HuH-7.5 (cell line): ENCODE results near the gene PGGT1B.
"Not testable (repeated sequence)": the region's sequence is repeated elsewhere in the genome, so short reads cannot be mapped to it uniquely, and the experiment has no call there.

Experiments used
- DNase-seq: peaks from one replicate; pipeline ENCODE4 v3.0.0; 2011; ENCODE audit warnings: low spot score

The PGGT1B gene

DNA sequence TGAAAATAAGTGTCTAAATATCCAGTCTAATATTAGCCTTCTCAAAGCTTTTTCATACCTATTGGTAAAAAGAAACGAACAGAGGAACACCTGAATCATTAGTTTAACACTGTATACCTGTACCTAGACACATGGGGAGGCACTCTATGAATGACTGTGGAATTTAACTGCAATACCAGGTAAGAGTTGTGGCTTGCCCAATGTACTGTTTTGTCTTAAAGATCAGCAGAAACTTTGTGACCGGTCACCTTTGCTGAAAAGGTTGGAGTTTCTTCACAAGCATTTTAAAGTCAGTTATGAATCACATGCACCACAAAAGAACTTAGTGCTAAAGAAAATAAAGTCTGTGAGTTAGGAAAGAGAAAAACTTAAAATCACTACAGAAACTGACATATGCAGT lies 2.4 kb downstream of the PGGT1B start:
- DNase-seq: no peak

DNA sequence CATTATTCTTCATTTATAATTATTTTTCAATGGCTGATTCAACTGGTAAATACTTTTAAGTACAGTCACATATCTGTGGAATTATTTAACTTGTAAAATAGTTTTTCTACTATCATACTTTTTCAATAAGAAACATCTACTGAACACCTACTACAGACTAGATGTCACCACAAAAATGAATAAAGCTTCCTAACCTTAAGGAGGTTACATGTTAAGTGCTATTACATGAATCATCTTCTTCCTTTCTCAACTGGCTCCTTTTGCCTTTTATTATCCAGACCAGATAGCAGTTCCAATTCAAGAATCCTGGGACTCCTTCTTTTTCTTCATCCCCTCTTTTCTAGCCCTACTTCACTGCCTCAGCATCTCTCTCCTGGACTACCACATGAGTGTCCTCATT lies 4.7 kb downstream of the PGGT1B start:
- DNase-seq: no peak

DNA sequence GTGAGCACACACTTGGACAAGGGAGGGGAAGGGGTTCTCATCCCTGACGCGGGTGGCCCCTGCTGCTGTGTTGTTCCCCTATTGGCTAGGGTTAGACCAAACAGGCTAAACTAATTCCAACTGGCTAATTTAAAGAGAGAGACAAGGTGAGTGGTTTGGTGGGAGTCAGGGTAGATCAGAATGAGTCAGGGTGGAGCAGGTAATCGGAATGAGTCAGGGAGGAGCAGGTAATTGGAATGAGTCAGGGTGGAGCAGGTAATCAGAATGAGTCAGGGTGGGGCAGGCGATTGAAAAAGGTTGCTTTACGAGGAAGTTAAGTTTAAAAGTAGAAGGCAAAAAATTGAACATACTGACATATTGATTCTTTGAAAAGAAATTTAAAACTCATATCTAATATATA lies 13.3 kb downstream of the PGGT1B start:
- DNase-seq: not testable (repeated sequence)

DNA sequence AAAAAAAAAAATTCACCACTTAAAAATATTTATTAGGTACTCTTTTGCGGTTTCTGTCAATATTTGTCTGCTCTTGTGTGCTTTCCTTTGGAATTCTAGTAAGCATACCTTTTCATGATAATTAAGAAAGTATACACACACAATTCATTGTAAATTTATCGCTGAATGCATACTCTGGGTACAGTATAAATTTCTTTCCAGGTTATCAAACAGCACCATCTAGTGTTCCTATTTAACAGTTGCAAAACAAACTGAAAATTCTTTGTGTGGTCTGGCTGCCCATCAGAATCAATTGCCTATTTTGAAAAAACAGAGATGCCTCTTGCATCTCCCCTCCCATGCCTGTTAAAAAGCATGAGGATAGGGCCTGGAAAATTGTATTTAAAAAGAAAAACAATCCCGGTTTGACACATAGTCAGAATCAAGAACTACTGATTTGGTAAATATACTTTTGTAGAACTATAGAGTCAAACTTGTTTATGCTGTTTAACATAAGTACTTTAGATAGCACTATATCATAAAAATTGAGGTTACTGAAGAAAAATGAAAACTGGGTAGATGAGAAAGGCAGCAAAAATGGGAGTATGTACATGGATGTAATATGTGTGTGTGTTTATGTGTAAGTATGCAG lies 16.2 kb downstream of the PGGT1B start:
- DNase-seq: no peak

DNA sequence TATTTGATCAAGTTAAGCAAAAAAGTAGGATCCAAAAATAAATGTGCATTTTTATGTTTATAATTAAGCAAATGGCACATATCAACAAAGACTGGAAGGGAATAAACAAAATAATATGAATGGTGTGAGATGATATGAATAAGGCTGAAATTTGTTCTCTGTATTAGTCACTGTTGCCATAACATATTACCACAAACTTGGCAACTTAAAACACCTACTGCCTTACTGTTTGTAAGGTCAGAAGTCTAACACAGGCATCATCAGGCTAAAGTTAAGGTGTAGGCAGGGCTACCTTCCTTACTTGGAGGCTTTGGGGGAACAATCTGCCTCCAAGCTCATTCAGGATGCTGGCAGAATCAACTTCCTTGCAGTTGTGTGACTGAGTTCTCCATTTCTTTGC lies 19.3 kb downstream of the PGGT1B start:
- no peak for DNase-seq

DNA sequence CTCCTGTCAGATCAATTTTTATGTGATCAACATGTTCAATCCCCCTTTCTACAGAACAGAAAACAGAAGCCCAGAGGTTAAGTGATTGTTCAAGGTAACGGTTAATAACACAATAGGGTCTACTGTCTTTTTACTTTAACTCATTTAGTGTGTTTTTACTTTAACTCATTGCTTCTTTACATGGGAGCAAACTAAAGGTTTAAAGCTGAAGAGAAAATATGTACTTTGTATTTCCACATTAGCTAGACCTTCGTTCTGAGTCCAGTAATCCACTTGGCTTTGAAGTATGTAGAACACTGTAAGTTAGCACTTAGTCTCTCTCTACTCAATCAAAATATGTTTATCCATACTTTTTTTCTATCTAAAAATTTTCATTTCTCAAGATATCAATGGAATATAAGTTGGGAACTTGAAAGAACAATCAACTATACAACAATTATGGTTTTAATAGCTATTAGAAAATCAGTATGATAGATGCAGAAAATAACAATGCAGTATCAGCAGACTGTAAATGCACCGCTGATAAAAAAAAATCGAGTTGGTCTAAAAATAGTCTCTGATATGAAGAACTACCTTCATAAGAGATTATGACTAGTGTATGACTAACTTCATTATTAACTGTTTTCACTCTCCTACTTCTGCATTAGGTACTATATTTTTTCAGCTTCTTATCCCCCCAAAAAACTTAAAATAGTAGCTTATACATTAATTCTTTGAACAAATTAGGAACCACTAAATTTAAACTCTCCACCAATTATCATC lies 20.6 kb downstream of the PGGT1B start:
- no peak for DNase-seq

DNA sequence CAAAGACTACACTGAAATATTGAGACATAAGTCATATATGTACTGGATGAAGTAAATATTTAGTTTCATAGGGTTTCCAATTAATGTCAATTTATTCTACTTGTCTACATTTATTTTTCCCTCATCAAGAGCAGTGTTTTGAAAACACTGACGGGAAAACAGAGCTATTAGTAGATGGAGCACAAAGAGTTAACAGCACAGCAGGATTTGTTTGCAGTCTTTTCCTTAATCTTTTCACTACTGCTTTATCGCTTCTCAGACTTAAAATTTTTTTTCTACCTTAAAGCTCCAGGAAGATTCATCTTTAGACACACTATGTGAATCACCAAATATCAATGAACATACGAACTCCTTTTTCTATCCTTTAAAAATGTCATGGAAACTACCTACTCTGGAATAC lies 25.6 kb downstream of the PGGT1B start:
- no peak for DNase-seq

DNA sequence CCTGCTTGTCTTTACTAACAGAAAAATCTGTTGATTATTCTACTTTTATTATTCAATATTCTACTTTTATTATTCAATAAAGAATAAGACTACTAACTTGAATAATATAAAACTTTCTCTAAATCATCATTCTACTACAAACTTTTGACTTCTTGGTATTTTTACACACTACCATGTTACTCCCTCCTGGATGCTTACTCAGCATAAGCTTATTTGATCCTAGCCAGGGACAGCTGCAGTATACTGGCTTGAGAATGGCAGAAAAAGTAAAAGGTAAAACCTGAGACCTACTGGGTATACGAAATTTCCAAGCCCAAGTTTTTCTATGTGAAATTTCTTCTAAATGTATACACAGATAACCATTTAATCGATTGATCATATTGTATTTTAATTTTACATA lies 26.1 kb downstream of the PGGT1B start:
- DNase-seq: no peak

DNA sequence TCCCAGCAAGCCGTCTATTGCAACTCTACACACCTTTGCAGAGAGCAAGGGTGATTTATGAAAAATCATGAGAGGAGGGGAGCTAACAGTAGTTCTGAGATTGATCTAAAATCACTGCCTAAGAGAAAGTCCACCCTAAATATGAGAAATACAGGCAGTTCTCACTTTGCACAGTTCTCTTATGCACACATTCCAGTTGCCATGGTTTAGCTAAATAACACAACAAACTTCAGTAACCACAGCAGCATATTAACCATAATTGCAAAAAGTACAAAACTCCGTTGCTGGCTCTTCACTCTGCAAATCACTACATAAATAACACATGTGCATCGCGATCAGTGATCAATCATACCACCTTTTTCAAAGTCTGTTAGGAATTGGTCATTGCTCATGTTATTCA lies 31.1 kb downstream of the PGGT1B start:
- no peak for DNase-seq

DNA sequence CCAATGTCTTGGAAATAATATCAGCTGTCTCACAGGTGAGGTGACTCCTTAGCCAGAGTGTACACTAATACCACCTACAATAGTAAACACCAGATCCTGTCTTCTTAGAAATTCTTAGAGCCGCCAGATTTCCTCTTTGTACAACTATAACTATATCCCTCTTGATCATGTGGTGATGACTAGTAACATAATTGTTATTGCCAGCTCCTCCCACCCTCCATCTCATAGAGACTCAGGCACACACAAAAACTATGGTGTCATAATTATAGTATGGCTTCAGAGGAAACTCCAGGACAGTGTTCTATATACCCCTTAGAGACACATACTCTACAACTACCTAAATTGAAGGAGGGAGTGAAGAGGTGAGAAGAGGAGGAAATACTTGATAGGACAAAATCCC lies 33.1 kb downstream of the PGGT1B start:
- no peak for DNase-seq

DNA sequence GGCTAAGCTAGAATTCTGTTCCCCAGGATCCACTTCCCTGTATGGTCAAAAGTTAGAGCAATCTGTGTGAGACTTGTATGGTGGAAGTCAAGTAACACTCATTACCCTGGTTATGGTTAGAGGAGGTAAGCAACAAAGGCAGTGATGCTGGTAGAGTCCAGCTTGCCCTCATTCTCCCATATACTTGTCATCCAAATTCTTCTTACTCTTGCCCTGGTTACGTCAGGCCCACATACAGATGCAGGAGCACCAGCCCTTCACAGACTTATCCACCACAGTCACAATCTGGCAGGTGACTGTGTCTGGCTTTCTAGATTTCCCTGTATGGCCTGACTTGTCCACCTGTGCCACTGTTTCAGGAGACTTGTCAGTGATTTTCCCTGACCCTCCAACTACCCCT lies 35.4 kb downstream of the PGGT1B start:
- no peak for DNase-seq

DNA sequence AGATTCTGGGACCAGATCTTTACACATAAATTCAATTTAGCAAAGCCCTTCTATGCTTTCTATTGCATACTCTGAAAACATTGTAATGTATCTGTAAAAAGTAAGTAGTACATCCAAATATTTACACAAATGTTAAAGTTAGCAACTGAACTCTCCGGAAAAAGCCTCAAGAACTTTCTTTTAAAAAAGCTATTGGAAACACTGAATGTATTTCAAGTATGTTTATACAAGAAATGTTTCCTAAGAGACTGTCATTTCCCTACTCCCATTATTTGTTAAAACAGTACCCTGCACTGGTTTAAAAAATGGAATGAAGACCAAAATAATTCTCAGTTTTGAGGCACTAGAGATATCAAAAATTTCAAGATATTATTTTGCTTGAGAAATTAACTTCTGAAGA lies 48.1 kb downstream of the PGGT1B start:
- no peak for DNase-seq

DNA sequence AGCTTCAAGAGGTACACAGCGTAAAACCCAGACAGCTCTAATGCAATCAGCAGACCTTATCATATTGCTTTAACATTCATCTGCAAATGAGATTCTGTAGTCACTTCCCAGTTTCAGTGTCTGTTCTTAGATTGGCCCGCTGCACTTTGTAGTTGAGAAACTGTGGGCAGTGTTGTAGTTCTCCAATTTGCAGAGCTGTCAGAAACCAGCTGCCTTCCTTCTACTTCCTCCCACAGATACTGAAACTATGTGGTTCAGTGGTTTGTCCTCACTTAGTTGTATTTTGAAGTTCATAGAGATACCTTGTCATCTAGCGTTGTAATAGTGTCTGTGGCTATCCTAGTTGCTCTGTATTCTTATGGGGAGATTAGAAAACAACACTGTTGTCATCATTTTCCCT lies 53.4 kb downstream of the PGGT1B start:
- DNase-seq: no peak

DNA sequence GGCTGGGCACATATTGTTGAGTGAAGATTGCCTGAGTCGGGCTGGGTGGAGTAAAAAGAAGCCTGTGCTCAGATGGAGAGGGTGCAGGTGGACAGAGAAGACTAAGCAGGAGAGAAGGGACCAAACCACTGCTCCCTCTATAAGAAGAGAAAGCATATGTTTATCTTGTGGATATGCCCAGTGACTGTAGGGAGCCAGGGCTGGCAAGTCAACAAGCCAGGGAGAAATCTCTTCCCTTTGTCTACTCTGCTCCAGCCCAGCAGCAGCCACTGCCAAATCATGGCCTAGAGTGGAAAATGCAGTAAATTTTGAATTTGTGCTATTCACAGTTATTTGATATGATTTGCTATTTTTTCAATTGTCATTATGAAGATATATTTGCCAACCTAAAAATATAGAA lies 59.7 kb downstream of the PGGT1B start:
- no peak for DNase-seq

DNA sequence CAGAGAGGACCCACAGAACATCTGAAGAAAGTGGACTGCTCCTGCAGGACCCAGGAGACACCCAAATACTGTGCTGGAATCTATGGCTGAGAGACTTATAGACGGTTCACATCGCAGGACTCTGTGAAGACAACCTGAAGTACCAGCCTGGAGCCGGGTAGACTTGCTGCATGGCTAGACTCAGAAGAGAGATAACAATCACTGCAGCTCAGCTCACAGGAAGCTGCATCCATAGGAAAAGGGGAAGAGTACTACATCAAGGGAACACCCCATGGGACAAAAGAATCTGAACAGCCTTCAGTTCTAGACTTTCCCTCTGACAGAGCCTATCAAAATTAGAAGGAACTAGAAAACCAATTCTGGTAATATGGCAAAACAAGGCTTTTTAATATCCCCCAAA lies 66.5 kb downstream of the PGGT1B start:
- no peak for DNase-seq

DNA sequence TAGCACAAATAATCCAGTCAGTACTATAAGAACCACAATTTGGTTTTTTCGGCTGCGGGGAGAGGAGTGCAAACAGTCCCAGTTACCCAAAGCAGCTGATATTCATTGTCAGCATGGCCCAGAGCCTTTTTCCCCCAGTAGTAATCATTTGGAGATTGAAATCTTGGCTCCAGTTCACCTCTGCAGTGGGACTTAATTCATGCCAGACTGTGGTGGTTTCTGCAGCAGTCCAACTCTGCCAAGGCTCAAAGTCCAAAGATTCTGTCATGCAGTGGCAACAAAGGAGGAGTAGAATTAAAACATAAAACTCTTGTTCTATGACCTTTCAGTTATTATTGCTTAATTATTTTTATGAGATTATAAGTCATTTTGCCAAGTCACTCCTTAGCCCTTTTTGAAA lies 68.0 kb downstream of the PGGT1B start:
- no peak for DNase-seq

DNA sequence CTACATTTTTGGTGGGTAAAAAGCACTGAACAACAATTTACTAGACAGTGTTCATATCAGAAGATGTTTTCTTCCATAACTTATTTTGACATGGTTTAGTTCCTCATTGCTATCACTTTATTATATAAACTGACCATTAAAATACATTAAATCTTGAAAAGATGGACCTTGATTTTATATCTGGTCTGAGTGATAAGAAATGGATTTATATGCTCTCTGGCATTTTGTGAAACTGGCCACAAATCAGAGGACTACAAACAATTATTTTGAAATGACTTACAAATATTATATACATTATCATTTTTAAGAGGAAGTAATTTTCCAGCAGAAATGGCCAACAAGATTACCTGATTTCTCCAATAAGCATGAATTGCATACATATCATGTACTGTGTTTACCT lies 69.4 kb downstream of the PGGT1B start:
- DNase-seq: no peak

DNA sequence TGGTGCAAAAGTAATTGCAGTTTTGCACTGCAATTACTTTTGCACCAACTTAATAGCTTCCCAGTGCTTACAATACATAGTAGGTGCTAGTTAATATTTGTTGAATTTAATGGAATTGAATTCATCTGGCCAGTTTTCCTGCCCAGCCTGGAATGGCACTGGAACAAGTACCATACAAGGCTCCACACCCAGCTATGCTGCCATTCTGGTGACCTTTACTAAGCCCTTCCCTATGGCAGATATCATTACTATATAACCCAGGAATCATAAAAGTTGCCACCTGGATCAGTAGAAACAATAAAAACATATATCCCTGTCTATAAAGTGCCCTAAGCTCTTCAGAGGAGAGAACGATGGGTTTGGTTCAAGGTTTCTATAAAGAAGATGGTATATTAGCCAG lies 70.6 kb downstream of the PGGT1B start:
- no peak for DNase-seq

DNA sequence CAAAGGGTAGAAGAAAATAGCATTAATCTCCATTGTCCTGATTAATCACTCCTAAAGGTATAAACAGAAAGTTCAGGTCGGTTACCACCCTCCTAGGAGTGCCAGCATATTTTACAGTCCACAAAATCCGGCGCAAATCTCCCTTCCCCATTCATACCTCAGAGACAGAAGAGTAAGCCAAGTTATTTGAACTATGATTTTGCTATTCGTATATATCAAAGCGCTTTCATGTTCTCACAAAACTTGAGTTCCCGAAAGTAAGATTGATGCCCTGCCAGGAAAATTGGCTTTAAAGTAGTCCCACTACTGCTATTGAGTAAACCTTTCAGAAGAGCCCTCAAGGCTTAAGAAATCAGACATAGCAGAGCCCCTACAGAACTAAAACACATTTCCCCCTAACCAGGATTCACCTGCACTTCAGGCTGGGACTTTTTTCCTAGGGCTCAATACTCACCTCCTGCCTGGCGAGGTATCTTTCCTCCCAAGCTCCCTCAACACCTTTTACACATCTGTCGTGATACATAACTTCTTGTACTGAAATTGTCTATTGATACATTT lies 71.1 kb downstream of the PGGT1B start:
- no peak for DNase-seq

DNA sequence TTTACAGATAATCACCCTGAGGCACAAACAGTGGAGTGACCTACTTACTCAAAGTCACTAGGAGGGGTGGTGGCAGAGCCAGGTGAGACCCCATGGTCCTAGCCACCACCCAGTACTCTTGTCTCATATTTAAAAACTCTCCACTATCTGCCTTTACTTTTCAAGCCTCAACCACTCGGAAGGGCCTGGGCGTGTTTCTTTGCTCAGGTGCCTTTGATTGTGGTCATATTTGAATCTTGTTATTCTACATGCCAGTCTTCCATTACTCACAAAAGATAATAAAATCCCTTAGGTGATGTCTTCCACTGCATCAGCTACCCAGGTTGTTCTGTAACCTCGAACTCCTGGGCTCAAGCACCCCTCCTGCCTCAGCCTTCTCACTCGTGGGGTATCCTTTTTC lies 72.3 kb downstream of the PGGT1B start:
- no peak for DNase-seq

DNA sequence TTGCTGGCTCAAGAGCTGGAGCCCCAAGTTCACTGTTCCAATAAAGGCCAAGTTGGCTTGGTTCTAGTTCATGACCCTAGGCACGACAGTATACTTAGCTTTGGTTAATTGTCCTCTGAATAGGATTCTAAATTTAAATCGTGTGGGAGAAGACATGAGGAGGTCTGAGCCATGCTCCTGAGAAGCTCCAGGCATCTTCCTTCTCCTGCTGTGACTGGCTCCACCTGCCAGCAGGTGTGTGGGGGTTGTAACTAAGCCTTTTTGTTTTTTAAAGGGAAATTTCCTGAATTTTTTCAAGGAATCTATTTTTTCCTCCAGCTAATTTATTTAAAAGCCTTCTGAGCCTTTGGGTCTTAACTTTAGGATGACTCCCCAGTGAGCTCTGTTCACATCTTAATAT lies 72.8 kb downstream of the PGGT1B start:
- DNase-seq: no peak

DNA sequence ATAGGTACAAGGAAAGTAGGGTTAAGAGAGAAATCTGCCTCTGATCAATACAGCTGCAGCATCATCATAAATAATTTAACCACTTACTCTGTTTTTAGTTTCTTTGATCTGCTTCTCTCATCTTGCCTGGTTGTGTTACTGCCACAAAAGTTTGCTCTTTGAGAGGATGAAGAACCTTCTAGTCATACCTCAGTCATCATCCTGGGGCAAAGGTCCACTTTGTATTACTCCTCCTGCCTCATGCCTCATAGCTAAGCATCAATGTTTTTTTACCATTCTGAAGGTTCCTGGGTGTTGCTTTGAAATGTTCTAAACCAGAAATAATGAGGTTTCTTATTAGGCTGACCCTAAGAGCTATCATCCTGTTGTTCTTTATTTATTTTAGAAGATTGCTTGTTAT lies 75.9 kb downstream of the PGGT1B start:
- no peak for DNase-seq

DNA sequence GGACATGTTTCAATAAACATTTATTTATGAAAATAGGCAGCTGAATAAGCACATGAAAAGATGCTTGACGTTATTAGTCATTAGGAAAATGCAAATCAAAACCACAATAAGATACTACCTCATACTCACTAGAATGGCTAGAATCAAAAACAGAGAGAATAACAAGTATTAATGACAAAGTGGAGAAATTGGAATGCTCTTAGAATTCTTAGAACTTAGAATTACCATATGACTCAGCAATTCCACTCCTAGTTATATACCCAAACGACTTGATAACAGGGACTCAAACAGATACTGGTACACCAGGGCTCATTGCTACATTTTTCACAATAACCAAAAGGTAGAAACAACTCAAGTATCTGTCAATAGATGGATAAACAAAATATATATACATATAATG lies 77.9 kb downstream of the PGGT1B start:
- no peak for DNase-seq

DNA sequence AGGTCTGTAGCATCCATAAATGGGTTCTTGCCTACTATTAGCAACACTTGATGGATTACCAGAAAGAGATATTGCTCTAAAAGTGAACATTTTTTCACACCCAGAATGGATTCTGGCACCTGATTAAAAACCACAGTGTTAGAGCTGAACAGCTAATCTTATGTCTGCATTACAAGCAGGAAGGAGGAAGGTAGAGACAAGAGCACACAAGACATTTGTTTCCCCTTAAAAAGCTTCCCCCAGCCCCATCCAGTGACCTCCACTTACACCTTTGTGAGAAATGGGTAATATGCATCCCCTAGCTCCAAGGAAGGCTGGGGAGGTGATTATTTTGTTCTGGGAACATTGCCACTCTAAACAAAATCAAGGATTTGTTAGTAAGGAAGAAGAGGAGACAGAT lies 80.9 kb downstream of the PGGT1B start:
- DNase-seq: no peak
